HG03066 (cell line): ENCODE data around the gene POLR3E.

Experiments used
- ATAC-seq: cut with Tn5 transposase; IDR thresholded peaks from one replicate; pipeline ENCODE4 v1.9.1; 2021; ENCODE audit warnings: low read depth; ENCODE audit not compliant: unreplicated experiment

The POLR3E gene

DNA sequence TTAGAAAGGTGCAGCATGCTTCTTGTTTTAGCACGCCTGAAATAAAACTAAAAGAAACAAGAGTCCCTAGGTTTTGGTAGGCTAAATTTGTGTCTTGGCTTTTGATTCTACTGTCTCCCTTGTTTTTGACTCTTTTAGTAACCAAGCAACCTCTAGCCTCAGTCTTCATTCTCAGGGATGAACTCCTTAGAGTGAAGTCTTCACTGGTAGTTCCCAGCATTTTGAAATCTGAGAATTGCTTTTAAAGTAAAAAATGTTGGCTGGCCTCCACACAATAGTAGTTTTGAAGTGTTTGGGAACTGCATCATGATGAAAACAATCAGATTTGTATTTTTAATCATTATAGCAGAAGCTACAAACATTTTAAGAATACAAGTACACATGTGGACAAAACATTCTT is 83.3 kb downstream of the POLR3E start:
- ATAC-seq = no peak

DNA sequence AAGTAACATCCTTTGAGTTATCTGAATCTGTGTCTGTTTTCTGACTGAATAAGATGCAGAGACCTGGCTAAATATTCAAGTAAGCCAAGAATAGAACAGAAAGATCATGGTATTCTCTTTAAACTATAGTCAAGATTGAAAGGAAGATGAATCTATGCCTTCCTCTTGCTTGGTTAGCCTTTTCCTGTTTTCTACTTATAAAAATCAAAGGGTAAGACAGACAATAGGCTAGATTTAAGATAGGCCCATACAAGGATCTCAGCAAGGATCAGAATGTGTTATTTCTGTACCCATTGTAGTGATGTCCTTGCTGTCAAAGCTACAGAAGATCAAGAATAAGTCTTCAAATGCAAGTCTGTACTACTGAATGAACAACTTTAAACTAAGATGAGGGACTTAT is 84.2 kb downstream of the POLR3E start:
- ATAC-seq = no peak

DNA sequence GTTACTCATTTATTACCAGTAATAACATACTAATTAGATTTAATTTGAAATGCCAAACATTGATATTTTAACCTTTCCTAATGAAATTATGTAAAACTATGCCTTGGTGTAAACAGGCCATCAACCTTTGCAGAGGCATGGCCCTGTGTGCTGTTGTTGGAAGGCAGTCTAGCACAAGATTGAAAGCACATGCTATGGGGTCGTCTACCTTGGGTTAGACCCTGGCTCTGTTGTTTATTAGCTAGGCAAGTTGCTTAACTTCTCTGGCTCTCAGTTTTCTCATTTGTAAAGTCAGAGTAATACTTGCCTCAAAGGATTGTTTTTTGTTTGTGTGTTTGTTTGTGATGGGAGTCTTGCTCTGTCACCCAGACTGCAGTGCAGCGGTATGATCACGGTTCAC is 86.6 kb downstream of the POLR3E start:
- ATAC-seq = no peak
